GM23338 (cell line): Measurements from ENCODE around the gene TCERG1L. TPM values are rescaled to one million over a fixed set of nuclear protein-coding genes. Genes with fewer than 3 reads are reported as not detected.

Experiments used
- CREB1 ChIP-seq: fragments of 250-450 bp; sonication (Bioruptor Pico); IDR thresholded peaks from 2 replicates; pipeline ENCODE4 v1.5.0; 2020; ENCODE audit warnings: low read depth, mild to moderate bottlenecking, moderate library complexity
- EZH2phosphoT487 ChIP-seq: fragments of 200-600 bp; sonication (generic); IDR thresholded peaks from one replicate; pipeline ENCODE4 v1.8.1; 2018; ENCODE audit warnings: antibody characterized with exemption; ENCODE audit not compliant: unreplicated experiment
- NANOG ChIP-seq: IDR thresholded peaks from 2 replicates; pipeline ENCODE4 v1.6.1; 2016; ENCODE audit warnings: antibody characterized with exemption, borderline replicate concordance
- POLR2AphosphoS5 ChIP-seq: IDR thresholded peaks from 2 replicates; pipeline ENCODE4 v1.6.1; 2016; ENCODE audit warnings: antibody characterized with exemption, low read depth
- ZNF331 ChIP-seq: fragments of 250-450 bp; sonication (Bioruptor Pico); IDR thresholded peaks from 2 replicates; pipeline ENCODE4 v1.5.0; 2020; ENCODE audit warnings: low read depth, mild to moderate bottlenecking, moderate library complexity
- polyA plus RNA-seq: library from polyadenylated mRNA; unstranded; fragments of >200 nt; fragmentation: Nextera tagmentation; extraction: Ambion mirVana; gene quantifications from 2 replicates; pipeline ENCODE4 v1.2.1, GENCODE V29; 2016
- total RNA-seq: library from RNA; depleted of rRNA; stranded (reverse); fragments of >200 nt; shearing (Covaris generic); gene quantifications from 2 replicates; pipeline ENCODE4 v1.2.3, GENCODE V29; 2014
- TF ChIP-seq, protein P1 (sequence below): IDR thresholded peaks from one replicate; pipeline ENCODE4 v1.6.1; 2018; ENCODE audit warnings: antibody characterized with exemption; ENCODE audit not compliant: unreplicated experiment
- TF ChIP-seq, protein P2 (sequence below): fragments of 250-450 bp; sonication (Bioruptor Pico); IDR thresholded peaks from 2 replicates; pipeline ENCODE4 v1.5.0; 2020; ENCODE audit warnings: mild to moderate bottlenecking, moderate library complexity

Gene TCERG1L
- total and polyA plus RNA-seq, 2 experiments from 2014 or later: 3.9 to 5.5 TPM

DNA sequence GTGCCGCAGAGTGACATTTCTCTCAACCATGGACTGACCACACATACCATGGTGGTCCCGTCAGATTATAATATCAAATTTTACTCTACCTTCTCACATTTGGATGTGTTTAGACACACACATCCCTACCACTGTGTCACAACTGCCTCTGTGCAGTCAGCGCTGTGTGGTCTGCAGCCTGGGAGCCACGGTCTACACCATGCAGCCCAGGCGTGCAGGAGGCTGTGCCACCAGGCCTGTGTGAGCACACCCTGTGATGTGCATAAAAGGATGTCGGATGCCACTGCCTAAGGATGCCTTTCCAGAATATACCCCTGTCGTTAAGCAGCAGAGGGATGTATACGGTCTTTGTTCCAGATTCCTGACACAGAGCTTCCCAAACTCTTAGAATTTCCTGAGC, 150.4 kb downstream of the TCERG1L start (continued):
- TF ChIP-seq, protein P1, sequence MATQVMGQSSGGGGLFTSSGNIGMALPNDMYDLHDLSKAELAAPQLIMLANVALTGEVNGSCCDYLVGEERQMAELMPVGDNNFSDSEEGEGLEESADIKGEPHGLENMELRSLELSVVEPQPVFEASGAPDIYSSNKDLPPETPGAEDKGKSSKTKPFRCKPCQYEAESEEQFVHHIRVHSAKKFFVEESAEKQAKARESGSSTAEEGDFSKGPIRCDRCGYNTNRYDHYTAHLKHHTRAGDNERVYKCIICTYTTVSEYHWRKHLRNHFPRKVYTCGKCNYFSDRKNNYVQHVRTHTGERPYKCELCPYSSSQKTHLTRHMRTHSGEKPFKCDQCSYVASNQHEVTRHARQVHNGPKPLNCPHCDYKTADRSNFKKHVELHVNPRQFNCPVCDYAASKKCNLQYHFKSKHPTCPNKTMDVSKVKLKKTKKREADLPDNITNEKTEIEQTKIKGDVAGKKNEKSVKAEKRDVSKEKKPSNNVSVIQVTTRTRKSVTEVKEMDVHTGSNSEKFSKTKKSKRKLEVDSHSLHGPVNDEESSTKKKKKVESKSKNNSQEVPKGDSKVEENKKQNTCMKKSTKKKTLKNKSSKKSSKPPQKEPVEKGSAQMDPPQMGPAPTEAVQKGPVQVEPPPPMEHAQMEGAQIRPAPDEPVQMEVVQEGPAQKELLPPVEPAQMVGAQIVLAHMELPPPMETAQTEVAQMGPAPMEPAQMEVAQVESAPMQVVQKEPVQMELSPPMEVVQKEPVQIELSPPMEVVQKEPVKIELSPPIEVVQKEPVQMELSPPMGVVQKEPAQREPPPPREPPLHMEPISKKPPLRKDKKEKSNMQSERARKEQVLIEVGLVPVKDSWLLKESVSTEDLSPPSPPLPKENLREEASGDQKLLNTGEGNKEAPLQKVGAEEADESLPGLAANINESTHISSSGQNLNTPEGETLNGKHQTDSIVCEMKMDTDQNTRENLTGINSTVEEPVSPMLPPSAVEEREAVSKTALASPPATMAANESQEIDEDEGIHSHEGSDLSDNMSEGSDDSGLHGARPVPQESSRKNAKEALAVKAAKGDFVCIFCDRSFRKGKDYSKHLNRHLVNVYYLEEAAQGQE: no peak
- TF ChIP-seq, protein P2, sequence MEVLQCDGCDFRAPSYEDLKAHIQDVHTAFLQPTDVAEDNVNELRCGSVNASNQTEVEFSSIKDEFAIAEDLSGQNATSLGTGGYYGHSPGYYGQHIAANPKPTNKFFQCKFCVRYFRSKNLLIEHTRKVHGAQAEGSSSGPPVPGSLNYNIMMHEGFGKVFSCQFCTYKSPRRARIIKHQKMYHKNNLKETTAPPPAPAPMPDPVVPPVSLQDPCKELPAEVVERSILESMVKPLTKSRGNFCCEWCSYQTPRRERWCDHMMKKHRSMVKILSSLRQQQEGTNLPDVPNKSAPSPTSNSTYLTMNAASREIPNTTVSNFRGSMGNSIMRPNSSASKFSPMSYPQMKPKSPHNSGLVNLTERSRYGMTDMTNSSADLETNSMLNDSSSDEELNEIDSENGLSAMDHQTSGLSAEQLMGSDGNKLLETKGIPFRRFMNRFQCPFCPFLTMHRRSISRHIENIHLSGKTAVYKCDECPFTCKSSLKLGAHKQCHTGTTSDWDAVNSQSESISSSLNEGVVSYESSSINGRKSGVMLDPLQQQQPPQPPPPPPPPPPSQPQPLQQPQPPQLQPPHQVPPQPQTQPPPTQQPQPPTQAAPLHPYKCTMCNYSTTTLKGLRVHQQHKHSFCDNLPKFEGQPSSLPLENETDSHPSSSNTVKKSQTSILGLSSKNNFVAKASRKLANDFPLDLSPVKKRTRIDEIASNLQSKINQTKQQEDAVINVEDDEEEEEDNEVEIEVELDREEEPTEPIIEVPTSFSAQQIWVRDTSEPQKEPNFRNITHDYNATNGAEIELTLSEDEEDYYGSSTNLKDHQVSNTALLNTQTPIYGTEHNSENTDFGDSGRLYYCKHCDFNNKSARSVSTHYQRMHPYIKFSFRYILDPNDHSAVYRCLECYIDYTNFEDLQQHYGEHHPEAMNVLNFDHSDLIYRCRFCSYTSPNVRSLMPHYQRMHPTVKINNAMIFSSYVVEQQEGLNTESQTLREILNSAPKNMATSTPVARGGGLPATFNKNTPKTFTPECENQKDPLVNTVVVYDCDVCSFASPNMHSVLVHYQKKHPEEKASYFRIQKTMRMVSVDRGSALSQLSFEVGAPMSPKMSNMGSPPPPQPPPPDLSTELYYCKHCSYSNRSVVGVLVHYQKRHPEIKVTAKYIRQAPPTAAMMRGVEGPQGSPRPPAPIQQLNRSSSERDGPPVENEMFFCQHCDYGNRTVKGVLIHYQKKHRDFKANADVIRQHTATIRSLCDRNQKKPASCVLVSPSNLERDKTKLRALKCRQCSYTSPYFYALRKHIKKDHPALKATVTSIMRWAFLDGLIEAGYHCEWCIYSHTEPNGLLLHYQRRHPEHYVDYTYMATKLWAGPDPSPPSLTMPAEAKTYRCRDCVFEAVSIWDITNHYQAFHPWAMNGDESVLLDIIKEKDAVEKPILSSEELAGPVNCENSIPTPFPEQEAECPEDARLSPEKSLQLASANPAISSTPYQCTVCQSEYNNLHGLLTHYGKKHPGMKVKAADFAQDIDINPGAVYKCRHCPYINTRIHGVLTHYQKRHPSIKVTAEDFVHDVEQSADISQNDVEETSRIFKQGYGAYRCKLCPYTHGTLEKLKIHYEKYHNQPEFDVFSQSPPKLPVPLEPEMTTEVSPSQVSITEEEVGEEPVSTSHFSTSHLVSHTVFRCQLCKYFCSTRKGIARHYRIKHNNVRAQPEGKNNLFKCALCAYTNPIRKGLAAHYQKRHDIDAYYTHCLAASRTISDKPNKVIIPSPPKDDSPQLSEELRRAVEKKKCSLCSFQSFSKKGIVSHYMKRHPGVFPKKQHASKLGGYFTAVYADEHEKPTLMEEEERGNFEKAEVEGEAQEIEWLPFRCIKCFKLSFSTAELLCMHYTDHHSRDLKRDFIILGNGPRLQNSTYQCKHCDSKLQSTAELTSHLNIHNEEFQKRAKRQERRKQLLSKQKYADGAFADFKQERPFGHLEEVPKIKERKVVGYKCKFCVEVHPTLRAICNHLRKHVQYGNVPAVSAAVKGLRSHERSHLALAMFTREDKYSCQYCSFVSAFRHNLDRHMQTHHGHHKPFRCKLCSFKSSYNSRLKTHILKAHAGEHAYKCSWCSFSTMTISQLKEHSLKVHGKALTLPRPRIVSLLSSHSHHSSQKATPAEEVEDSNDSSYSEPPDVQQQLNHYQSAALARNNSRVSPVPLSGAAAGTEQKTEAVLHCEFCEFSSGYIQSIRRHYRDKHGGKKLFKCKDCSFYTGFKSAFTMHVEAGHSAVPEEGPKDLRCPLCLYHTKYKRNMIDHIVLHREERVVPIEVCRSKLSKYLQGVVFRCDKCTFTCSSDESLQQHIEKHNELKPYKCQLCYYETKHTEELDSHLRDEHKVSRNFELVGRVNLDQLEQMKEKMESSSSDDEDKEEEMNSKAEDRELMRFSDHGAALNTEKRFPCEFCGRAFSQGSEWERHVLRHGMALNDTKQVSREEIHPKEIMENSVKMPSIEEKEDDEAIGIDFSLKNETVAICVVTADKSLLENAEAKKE (CRISPR knock-in tag): no peak
- TF ChIP-seq NANOG (no peak), EZH2phosphoT487 (no peak), CREB1 (CRISPR knock-in tag) (no peak), POLR2AphosphoS5 (no peak), ZNF331 (no peak)
